Left colon (tissue), 2 donors: Measurements from ENCODE around the gene NPTX1. TPM values are rescaled to one million over a fixed set of nuclear protein-coding genes. Genes with fewer than 3 reads are reported as not detected.
A peak's percentile ranks its signal among the peaks of the same experiment; 100 is the strongest.

Source experiments
- ATAC-seq: fragments of 200-7000 bp; cut with Tn5 transposase; one replicate; pipeline ENCODE4 v1.9.1; 2020; ENCODE audit warnings: mild to moderate bottlenecking, moderate library complexity
- DNase-seq, 2 donors: peaks; one replicate each; pipeline ENCODE4 v3.0.0-alpha.2; 2020
- intact Hi-C, 2 donors: fragments of 100-400 bp; cut with DNase I in 1 of 2; cut with micrococcal nuclease in 1 of 2; formaldehyde crosslinking; loops; one replicate each; pipeline versions ENCODE4 v1.11.2 to v1.14.0; 2022; cut with DNase I, micrococcal nuclease
- total RNA-seq, 2 donors: library from RNA; stranded (reverse); fragmentation: NEBNext Ultra II Directional; extraction: Animal tissue kit (Norgen Biotek cat#: 25700); gene quantifications; one replicate each; pipeline ENCODE4 v1.2.1, GENCODE V29; 2021
- donor health status: DM: no; HTN: no; CAD: no.
- donor health status: DM: yes; HTN: yes; CAD: no.

NPTX1 gene
- total RNA-seq, 2 donors from 2014 or later, result 0.12 to 9.8 TPM

DNA sequence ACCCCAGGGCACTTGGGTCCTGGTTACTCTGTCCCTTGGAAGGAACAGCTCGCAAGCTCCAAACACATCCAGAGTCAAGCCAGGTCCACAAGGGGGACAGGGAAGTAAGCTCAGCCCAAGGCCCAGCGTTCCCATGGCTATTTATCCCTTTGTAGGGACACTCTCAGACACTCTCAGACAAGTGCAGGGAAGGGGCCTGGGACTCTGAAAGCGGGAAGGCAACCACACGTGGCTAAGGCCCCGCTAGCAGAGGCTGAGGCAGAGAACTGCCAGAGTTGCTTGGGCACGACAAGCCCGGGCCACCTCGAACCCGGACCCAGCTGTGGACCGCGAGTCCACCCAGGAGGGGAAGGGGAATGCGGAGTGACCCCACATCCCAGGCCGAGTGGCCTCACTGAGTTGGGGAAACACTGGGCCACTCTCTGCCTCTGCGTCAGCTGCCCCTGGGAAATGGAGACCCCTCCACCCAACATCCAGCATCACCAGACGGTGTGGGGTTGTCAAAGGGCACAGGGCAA lies 10.2 kb downstream of the NPTX1 start:
- DNase-seq, result no peak
- ATAC-seq, result no peak
- intact Hi-C loops, result no loop called here

DNA sequence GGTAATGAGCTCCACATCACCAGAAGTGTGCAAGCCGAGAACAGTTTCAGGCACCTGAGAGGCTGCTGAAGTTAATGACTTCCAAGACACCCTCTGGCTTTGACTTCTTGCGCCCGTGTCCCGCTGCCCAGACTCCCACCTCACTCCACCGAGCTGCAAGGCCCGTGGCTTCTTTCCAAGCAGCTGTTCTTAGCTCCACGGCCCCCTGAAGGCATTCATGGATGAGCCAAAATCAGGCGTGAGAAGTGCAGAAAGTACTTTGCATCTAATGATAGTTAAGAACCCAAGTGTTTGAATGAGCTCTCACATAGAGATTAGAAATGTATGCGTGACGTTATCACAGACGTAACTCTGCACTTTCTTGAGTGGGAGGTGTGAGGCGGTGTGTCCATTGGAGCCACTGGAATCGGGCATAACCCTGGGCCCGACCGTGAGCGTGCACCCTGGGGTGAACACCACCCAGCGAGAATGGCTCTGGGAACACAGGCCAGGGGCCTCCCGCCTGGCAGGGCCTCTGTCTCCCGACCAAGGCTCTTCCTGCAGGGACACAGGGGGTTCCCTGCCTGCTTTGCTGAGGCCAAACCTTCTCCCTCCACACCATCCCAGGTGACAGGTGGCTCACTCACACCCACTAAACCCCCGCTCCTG lies 11.0 kb downstream of the NPTX1 start:
- intact Hi-C loops, result no loop called here
- no peak for DNase-seq
- ATAC-seq, result no peak

DNA sequence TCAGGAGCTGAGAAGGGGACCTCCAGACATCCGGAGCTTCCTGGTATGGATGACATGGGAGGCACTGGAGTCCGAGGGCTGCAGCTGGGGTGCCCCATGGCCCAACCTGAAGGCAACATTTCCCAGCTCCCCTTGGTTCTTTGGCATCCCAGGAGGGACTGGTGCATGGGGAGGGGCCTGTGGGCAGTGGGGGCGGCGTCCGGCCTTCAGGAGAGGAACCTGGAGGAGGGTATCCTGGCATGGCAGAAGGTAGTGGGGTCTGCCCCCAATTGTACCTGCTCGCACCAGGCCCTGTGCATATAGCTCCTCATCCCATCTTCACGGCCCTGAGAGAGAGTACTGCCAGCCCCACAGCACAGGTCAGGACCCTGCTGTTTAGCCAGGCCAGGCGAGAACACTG lies 11.9 kb downstream of the NPTX1 start:
- intact Hi-C loops, result no loop called here
- no peak for DNase-seq

GRCh38 chr17:80463784-80464400 lies 12.5 kb downstream of the NPTX1 start:
- no peak for ATAC-seq
- intact Hi-C loops, result no loop called here
- DNase-seq, result no peak

More for the DNA sequence above, 11.9 kb downstream of the NPTX1 start:
- no peak for ATAC-seq

DNA sequence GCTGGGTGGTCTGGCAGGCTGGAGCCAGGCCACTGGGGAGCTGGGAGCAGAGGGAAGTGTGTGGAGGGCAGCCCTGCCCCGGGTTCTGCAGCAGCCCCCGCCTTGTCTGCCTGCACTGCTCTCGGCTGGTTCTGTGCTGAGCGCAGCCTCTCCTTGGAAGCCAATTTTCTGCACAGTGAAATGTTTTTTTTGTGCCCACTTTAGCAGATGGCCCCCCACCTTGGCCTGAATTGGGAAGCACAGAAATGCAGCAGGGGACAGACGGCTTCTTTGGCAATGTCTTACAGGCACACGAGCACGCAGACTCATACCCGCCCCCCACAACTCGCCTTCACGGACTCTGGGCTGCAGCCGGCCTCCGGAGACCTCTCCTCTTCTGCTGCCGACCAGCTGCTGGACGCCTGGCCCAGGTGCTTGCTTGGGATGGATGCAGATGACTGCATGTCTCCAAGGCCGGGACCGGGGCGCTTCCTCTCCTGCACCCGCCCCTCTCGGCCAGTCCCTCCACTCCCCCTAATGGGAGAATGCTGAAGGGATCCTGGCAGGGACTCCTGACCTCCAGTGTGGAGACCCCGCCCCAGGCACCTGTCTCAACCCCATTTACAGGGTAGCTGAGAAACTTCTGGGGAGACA lies 14.8 kb downstream of the NPTX1 start:
- ATAC-seq, result no peak
- intact Hi-C loops, result no loop called here
- DNase-seq, result no peak

DNA sequence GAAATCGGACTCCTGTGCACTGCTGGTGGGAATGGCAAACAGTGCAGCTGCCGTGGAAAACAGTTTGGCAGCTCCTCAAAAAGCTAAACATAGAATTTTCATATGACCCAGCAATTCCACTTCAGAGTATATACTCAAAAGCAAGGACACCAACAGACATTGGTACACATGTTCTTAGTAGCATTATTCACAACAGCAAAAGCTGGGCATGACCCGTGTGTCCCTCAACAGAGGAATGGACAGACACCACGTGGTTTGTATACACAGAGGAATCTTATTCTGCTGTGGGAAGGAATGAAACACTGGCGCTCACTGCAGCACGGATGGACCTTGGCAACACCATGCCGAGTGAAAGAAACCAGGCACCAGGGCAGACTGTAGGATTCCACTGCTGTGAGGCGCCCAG lies 16.0 kb downstream of the NPTX1 start:
- DNase-seq, result peak in 1 of 2 donors; percentile 46
- intact Hi-C loops, result no loop called here
- ATAC-seq, result peak; percentile 18

GRCh38 chr17:80459234-80459633 lies 17.2 kb downstream of the NPTX1 start:
- ATAC-seq, result no peak
- DNase-seq, result no peak
- intact Hi-C loops, result no loop called here

DNA sequence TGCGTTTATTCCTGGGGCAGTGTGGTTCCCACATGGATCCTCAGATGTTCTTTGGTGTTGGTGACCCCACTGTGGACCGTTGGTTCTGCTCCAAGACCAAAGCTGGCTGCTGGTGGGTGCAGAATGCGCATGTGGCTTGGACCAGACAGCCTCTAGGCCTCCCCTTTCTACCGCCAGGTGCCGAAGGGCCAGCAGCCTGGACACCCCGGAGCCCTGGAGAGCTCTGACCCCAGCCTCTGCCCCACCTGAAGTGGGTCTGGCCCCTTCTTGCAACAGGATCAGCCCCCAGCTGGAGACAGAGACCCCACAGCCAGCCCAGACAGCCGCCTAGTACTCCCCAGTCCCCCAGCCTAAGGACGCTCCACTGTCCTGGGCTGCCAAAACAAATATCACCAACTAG lies 18.4 kb downstream of the NPTX1 start:
- no peak for ATAC-seq
- intact Hi-C loops, result no loop called here

GRCh38 chr17:80457236-80457856 lies 19.1 kb downstream of the NPTX1 start:
- no peak for DNase-seq
- intact Hi-C loops, result no loop called here
- no peak for ATAC-seq

More for the DNA sequence above, 18.4 kb downstream of the NPTX1 start:
- no peak for DNase-seq

DNA sequence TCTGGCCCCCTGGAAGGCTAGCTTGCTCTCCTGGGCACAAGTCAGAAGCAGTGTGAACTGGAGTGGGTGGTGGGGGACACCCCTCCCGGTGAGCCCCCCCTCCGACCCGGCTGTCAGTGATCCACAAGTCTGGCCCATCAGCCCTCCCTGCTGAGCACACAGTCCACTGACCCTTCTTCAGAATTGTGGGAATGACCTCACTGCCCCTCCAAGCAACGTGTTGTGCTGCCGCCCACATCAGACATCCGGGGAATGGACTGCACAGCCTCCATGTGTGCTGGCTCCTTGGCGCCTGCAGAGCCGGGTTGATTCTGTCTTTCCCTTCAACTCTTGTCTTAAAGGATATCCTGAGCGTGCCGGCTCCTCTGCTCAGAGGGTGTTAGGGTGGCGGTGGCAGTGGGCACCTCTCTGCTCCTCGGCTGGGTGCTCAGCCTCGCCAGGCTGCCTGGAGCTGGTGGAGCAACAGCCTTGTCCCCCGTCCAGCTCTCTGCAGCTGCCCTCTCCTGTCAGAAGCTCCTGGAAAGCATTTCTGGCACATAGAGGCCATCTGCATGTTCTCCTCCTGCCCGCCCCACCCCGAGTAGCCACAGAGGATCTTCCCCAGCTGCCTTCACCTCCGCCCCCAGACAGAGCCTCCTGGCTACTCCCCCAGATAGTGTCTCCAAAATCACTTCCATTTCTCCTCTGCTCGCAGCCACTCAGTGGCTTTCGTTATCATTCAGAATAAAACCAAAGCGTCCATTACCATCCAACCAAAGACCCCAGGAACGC lies 19.8 kb downstream of the NPTX1 start:
- intact Hi-C loops, result no loop called here
- peak in 1 of 2 donors; percentile 63 for DNase-seq

DNA sequence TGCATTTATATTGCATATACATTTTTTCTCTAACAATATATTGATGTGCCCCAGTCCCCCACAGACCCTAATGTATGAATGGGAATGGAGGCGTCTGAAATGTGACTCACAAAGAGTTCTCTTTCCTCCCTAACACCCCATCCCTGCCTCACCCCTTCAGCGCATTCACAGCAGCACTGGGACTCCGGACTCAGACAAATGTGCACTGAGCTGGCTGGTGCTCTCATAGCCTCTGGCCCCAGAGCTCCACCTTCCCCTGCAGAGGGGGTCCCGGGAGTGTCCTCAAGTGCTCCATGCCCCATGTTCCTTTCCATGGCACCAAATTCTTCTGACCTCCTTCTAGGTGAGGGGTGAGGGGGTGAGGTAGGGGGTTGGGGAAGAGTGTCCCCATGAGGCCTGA lies 20.6 kb downstream of the NPTX1 start:
- no peak for ATAC-seq
- no peak for DNase-seq
- intact Hi-C loops, result no loop called here

More for the DNA sequence above, 19.8 kb downstream of the NPTX1 start:
- ATAC-seq, result no peak

- DNase-seq (no peak), ATAC-seq (peak; percentile 62)
- intact Hi-C loops, result no loop called here
These were observed 21.1 kb downstream of the NPTX1 start for GRCh38 chr17:80455336-80455710.

DNA sequence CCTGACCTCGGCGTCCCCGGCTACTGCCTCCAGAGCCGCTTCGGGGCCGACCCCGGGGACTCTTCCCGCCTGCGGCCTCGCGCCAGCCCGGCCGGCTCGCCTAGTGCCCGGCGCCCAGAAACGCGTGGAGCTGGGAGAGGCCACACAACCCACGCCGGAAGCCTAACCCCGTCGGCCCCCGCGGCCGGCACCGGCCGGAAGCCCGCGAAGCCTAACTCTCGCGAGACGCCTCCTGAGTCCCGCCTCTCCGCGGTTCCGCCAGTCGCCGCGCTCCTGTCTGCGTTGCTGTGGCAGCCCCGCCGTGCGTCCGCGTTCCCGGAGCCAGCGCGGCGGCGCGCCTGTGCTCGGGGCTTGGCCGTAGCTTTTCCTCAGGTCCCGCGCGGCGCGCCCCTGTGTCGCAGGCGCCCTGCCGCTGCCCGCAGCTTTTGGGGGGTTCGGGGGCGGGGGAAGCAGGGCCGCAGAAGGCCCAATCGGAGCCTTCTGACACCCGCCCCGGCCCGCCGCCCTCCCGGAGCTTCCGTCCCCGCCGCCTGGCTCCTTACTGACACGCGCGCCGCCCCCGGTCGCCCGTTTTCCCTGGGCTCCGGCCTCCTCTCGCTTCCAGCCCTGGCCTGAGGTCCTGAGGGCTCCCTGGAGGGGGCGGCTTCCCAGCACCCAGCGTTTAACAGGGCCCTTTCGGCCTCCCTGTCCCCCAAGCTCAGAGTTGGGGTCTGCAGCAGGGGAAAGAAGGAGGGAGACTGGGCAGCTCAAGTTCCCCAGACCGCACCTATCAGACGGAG lies 21.7 kb downstream of the NPTX1 start:
- intact Hi-C loops, result no loop called here
- DNase-seq (peak; percentile 96 to 98), ATAC-seq (peak; percentile 96)

- ATAC-seq (peak; percentile 40), DNase-seq (peak in 1 of 2 donors; percentile 42)
- intact Hi-C loops, result no loop called here
These were observed 22.3 kb downstream of the NPTX1 start for GRCh38 chr17:80453998-80454556.

DNA sequence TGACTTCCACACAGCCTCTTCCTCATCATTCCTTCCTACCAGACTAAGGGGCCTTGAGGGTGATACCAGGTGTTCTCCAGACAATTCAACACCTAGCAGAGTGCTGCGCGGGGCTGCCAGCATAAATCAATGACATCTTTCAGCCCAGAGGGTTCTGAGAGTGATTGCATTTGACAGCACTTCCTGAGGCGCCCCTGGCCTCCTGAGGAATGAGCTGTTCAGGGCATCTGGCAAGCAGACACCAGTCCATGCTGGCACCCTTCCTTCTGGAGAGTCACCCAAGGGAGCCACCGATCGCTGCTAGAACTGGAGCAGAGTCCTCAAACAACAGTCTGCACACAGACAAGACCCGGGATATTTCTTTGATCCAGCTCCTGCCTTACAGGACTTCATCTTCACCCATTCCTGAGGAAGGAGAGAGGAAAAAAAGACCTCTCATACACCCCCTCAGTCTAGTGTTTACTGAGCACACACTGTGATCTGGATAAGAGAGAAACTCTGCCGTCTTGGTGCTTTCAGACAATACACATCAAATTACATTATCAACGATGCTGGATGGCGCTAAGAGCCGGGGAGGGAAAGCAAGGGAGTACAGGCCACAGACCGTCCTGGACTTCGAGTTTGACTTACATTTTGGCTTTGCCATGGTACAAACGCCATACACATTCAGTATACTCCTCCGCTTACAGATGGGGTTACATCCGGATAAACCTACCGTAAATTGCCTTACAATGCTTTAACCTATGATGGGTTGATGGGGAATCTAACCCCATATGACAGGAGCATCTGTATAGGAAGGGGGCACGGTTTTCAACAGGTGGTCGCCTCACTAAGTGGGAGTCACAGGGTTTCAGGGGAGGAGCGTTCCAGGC lies 23.0 kb downstream of the NPTX1 start:
- intact Hi-C loops, result no loop called here
- ATAC-seq (no peak), DNase-seq (no peak)

DNA sequence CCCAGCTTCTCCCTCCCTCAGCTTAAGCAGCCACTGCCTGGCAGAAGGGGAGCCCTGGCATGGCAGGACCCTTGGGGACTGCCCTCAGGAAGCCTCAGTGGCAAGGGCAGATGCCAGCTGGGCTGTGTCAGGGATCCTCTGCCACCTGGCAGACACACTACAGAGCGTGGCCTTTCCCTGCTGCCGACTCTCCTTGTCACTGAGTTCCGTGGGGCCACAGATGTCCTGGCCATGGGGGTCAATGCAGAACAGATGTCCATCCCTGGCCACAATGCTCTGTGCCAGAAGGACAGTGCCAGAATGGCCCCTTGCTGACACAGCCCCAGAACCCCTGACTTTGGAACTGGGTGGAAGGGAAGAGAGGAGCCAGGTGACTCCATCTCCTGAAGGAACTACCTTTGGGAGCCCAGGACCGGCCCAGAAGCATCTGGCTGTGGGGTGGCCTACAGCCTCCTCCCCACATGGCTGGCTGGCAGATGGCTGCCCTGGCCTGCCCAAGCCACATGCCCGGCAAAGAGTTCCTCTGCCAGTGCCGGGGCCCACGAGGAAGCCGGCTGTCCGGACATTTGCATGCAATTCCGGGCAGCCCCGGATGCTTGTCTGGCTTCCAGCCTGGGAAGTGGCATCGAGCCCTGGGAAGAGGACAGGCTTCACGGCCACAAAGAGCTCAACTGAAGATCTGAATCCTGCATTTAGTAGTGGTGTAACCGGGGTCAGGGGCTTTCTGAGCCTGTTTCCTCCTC lies 24.1 kb downstream of the NPTX1 start:
- ATAC-seq (no peak), DNase-seq (no peak)
- intact Hi-C loops, result no loop called here
